HG02885 (cell line): ENCODE results near the gene TXNDC11.

Experiments used
- ATAC-seq: cut with Tn5 transposase; IDR thresholded peaks from one replicate; pipeline ENCODE4 v1.9.1; 2021; ENCODE audit warnings: mild to moderate bottlenecking; ENCODE audit not compliant: unreplicated experiment, poor library complexity

The TXNDC11 gene

DNA sequence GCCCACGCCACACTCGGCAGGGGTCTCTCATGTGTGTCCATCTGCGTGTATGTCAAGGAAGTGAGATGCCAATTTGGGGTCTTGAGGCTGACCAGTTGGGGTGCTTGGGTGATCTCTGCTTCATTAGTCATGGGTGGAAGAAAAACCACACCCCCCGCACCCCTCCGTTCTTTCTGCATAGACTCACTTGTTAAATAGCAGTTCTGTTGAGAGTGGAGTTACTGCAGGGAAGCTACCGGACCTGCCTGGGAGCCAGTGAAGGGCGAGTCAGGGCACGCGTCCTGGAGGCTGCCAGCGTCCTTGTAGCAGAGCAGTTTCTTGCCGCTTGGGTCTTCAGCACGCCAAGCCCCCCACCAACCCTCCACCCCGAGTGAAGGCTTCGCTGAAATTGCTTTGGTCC, 65.9 kb downstream of the TXNDC11 start:
- no peak for ATAC-seq

DNA sequence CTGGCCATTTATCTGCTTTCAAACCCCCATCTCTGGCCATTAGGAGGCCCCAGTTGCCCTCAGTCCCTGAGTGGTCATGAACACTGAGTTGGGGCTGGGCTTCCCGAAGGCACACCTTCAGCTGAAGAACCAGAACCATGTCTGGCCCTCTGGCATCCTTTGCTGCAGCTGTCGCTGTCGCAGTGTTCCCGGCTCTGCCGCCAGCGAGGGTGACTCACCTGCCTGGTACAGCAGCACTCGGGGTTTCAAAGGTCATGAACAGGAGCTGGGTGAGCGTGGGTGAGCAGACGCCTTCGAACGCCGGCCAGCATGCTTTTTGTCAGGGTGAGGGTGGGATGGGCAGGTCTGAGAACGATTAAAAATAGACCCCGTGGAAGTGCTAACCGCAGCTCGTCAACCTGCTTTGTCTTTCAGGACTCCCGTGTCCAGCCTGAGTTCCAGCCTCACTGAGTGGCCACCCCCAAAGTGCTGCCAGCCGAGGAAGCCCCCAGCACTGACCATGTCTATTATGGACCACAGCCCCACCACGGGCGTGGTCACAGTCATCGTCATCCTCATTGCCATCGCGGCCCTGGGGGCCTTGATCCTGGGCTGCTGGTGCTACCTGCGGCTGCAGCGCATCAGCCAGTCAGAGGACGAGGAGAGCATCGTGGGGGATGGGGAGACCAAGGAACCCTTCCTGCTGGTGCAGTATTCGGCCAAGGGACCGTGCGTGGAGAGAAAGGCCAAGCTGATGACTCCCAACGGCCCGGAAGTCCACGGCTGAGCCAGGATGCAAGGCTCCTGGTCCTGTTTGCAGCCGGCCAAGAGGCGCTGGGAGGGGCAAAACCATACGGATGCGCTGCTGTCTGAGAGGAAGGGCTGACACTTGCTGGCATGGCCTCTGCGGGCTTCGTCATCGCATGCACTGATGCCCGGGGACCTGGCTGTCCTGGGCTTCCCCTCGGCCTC, 66.8 kb downstream of the TXNDC11 start:
- no peak for ATAC-seq

DNA sequence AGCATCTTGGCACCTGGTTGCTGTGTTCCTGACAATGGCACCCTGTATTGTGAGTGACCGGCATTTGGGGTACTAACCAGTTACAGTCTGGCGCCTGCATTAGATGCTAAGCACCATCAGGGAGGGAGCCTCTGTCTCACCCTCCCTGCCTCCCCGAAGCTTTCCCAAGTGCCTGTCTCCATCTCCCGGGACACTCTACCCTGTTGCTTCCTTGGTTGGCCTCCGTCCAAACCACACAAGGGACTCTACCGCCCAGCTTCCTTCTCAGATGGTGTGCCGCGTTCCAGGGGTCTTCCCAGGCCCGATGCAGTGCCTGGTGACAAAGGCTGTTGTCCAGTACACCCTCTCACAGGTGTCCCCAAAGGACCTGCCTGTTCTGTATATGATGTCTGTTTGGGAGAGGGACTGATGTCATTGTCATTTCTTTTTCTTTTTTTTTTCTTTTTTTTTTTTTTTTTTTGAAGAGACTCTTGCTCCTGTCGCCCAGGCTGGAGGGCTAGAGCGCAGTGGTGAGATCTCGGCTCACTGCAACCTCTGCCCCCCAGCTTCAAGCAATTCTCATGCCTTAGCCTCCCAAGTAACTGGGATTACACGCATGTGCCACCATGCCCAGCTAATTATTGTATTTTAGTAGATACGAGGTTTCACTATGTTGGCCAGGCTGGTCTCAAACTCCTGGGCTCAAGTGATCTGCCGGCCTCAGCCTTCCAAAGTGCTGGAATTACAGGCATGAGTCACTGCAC, 67.7 kb downstream of the TXNDC11 start:
- no peak for ATAC-seq

DNA sequence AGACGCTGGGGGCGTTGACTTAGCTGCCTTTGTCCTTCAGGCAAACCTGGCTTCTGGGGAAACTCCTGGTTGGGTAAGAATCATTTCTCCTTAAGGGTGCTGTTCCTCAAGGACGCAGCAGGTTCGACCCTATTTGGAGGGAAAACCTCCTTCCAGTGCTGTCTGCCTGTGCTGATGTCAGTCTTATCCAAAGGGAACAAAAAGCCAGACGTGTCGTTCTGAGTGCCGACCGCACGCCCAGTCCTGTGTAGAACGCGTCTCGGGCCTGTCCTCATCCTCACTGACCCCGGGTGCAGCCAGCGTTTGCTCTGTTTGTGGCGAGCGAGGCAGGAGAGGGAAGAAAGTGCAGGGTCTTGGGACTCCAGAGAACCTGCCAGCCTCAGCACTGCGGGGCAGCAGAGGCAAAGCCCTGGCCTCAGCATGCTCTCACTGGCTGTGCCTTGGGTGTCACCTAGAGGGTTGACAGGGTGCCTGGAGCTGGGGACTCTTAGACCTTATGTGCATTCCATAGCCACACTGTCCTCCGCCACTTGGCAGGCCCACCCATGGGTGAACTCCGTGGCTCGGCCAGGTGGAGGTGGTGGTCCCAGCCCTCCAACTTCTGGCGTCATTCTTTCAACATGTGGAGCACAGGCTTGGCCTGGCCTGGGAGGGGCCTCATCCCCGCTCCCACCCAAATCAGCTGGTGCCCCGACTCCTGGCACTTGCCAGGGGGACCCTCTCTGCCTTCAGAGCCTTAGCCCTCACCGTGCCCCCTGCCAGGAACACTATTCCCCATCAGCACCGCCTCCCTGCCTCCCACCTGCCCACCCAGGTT, 68.4 kb downstream of the TXNDC11 start:
- ATAC-seq, result no peak

DNA sequence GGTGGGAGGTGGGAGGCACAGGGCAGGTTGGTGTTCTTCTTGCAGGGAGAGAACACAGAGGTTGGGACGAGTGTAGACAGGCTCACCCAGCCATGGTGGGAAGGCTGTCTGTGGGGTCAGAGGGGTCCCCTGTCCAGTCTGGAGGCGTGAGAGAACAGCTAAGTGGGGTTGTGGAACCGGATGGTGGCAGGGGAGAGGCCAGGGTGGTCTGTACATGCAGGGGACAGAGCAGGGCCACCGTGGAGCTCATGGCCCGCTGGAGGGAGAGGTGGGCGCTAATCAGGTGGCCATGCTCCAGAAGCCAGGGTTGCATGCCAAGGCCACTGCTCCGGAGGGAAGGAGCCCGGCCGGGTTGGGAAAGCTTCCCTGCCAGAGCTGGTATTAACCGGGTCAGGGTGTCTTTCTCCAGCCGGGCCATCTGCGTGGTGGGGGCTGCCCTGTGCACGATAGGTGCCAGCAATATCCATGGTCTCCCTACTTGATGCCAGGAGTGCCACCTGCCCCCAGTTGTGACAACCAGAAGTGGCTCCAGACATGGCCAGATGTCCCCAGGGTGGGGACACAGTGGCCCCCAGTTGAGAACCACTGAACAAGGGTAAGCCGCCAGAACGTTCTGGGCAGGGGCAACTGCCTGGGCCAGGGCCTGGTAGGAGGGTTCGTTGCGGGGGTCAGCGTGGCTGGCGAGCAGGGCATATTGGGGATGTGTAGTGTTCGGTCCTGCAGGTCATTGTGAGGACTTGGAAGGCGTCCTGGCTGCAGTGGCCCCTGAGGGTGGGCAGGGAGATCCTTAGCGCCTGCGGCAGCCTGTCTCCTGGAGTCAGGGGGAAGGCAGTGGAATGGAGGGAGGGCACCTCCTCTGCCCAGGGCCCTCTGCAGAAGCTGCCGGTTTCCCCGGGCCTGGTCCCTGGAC, 69.3 kb downstream of the TXNDC11 start:
- ATAC-seq, result no peak

DNA sequence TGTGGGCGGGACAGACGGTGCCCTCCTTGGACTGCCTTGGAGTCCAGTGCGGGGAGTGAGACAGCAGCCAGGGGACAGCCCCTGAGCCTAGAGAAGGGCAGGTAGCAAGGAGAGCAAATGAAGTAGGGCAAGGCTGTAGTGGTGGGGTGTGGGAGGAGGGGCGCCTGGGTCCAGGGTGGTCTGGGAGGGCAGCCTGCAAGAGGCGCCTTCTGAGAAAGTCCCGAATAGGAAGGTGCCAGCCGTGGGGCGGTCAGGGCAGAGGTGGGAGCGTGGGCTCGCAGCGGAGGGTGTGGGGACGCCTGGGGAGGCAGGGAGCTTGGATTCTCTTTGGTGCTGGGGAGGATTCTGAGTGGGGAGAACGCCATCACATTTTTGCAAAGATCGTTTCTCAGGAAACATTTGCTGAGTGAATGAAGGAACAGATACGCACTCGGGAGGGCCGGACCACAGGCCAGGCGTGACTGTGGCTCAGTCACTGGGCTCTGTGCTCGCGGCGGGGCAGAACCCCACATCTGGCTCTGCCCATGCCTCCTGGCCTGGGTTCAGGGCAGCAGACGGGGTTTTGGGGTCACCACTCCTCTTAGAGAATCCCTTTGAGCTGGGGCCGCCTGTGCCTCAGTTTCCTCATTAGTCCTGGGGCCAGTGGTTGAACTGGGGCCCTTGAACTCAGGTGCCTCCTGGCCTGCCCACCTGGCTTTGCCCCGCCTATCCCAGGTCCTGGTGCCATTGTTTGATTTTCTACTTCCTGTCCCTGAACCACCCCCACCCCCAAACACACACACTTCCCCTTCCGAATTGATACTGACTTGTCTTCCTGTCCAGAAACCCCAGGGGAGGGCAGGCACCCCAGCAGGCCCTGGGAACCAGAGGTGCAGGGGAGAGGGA, 70.2 kb downstream of the TXNDC11 start:
- ATAC-seq, result no peak

DNA sequence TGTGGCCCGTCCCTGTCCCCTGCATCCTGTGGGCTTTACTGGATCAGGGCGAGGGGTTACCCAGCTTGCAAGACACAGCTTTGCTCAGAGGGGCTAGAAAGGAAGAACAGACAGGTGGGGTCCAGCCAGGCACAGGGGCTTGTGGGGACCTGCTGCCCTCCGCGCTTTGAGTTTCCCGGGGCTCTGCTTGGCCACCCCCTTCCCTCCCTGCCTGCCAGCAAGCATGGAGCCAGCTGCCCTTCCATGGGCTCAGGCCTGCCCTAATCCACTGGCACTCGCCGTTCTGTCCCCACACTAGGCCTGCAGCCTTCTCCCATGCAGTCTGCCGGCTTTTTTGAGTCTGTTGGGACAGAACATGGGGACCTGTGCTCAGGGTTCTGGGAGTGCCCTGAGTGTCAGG, 71.0 kb downstream of the TXNDC11 start:
- ATAC-seq, result no peak

DNA sequence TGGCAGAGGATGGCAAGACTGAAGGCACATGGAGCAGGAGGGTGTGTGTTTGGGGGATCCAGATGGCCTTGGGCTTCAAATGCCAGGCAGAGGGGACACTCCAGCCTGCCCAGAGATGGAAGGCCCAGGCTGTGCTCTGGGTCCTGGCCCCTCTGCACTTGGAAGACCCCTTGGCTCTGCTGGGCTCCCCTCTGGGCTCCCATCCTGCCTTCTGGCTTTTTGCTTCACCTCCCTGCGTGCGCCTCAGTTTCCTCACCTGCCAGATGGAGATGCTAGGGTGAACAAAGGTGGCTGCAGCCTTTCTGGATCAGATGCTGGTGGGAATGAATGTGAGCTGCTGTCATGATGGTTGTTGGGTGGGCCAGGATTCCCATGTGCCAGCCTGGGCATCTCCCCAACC, 71.4 kb downstream of the TXNDC11 start:
- no peak for ATAC-seq

DNA sequence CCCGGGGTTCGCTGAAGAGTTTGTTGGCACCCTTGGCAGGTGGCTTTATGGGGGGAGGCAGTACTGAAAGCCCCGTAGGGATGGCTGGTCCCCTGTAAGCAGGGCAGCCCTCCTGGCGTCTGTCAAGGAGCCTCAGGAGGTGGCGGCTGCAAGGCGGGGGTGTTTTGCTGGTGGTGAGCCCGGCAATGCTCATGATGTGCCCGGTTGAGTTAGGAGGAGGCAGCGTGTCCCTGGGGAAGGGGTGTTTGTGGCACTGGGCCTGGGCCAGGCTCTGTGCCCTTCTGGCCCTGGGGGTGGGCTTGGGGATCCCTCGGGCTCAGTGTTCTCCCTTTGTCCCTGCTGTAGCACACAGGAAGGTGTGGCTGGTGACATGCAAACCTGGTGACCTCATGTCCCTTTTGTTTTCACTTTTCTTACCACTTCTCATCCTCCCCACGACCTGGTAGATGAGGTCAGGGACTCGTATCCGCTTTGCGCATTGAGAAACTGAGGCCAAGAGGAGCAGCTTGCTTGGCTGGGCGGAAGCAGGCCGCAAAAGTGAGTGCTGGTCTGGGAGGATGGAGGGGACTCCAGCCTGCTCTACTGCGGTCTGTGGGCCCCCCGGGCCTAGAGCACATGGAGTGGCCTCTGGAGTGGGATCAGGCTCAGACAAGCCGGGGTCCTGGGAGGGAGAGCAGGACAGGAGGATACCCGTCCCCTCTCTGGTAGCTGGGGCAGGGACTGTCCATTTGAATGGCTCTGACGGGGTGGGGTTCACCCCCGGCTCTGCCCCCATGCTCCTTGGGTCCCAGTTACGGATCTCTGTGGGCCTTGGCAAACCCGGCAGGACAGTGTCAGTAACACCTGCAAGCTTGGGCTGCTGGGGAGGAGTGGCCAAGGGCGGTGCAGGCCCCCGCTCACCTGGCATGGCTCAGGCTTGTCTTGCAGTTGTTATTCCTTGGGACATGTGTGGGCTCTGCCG, 72.2 kb downstream of the TXNDC11 start:
- ATAC-seq, result peak; percentile 45

DNA sequence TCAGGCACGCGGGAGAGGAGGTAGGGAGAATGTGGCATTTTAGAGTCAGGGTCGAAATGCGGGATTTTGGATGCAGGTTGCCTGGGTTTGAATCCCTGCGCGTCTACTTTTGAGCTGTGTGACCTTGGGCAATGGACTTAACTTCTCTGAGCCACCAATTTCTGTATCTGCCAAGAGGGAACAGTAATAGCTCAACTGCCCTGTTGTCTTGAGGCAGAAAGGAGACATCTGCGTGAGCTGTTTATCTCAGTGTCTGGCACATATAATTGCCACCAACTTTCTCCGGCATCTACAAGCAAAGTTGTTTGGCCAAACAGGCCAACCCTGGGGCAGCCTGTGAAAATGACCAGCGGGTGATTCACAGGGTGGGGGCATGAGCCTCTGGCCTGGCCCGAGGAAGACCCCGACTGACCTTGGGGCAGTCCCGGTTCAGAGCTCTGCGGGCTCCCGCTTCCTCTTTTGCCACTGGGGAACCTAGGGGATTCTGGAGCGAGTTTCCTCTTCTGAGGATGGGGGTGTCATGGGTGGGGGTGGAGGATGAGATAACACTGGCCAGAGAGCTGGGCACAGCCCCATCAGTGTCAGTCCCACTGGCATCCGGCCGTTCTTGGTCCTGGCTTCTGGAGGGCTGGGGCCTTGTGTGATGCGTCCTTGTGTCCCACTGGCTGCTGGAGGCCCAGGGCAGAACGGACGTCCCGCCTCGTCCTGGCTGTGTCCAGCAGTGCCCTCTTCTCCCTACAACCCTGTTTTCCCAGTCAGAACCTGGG, 73.1 kb downstream of the TXNDC11 start:
- no peak for ATAC-seq

DNA sequence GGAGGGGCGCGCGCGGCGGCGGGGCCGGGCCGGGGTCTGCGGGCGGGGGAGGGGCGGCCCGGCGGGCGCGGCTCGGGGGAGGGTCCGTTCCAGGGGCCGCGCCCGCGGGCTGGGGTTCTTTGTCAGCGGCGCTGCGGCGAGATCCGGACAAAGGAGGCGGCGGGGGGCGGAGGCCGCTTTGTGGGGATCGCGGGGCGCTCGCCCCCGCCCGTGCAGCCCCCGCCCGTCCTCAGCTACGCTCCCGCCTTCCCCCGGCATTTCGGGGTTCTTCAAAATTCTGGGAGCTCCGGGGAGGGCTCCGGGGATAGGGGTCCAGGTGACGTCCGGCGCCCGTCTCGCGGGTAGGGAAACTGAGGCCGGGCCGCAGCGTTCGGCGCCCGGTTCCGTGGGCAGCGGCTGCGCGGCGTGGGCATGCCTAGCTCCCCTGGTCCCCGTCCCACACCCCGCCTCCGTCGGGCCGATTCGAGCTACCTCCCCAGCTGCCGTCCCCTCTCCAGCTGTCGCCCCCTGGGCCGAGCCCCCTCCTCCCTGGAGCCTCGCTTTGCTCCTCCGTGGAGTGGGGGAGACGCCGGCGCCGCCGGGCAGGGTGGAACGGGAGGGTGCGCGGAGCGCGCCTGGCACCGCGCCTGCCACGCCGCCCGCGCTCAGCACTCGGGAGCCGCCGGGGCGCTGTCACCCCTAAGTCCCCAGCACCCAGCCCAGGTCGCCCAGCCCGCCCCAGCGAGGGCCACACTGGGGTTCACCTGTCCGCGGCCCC, 73.9 kb downstream of the TXNDC11 start:
- ATAC-seq, result no peak

DNA sequence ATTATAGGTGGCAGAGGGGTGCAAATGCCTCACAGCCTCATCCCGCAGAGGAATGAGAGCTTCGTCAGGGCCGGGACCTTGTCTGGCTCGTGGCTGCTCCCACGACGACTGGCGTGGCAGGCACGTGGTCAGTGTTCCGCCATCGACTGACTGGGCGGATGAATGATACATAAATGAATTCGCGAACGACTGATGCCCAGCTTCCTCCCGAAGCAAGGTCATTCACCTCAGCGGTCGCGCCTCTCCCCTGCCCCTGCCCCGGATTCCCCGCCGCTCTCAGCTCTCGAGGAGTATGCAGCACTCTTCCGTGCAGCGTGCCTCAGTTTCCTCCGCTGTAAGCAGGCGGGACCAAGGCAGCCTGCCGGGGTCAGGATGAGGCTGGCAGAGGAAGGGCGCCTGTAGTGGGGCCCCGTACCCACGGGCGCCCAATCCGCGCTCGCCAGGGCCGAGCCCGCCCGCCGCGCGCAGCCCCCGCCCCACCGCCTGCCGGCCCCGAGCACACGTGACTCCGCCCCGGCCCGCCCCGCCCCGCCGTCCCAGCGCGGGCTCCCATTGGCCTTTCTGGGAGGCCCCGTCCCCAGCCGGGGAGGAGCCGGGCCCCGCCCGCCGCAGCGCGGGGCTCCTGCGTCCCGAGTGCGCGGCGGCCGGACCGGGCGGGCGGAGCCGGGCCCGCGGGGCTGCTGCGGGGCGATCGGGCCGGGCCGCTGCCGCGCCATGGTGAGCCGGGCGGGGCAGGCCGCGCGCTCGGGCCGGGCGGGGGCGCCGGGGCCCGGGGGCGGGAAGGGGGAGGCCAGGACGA, 74.6 kb downstream of the TXNDC11 start, which contains the start of gene SNN:
Gene SNN (plus strand): TSS at position 632 of the 799 bp plus-strand sequence. CDS start 7,605 bp downstream, outside the sequence.
- peak; percentile 80 for ATAC-seq

DNA sequence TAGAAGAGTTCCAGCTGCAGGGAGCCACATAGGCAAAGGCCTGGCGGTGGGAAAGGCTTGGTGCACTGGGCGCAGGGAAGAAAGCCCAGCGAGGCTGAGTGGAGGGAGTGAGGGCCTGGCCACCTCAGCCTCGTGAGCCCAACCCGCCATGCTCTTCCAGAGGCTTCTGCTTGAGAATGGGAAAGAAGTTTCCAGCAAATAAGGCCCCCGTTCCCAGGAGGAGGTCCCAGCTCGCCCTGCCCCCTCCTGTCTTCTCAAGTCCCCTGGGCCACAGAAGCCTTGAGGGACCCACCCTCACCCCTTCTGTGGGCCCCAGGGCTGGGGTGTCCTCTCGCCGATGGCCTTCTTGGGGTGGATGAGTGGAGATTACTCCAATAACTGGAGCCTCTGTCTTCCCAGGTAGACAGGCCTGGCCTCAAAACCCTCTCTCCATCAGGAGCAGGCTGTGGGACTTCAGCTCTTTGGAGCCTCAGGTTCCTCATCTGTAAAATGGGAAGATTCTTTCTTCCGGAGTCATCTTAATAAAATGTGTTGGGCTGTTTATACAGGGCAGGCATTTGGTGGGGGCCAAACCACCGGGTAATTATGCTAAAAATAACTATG, 75.3 kb downstream of the TXNDC11 start:
- no peak for ATAC-seq

DNA sequence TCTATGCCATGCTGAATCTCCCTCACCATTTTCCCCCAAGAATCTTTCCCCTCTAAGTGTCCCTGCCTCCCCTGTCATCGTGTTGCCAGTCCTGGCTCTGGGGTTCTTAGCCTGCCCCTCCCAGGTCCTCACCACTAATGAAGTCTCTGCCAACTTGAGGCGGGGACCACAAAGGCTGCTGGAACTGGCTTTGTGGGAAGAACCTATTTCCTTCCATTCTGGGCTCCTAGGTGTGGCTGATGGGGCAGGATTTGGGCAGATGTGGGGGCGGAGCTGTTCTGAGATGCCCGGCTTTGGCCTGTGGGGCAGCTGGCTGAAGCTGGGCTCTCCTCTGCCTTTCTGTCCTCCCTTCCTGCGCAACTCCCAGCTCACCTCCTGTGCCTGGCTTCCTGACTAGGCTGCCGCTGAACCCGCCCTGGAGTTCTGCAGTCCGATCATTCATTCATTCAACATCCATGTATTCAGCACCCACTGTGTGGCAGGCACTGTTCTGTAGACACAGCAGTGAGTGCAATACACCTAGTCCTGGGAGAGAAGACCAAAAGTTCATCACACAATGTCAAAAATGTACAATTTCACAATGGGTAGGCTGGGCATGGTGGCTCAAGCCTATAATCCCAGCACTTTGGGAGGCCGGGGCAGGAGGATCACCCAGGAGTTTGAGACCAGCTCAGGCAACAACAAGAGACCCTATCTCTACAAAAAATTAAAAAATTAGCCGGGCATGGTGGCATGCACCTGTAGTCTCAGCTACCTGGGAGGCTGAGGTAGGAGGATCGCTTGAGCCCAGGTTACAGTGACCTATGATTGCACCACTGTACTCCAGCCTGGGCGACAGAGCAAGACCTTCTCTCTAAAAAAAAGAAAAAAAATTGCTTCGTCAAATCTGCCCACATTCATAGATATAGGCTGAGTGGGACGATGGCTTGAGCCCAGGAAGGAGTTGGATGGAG, 76.3 kb downstream of the TXNDC11 start:
- ATAC-seq, result no peak
